ENCODE measurements around the gene IQGAP3. TPM values are rescaled to one million over a fixed set of nuclear protein-coding genes. Genes with fewer than 3 reads are reported as not detected.

Gene IQGAP3
- total RNA-seq, 6 donors from 2014 or later: under 0.01 to 16.0 (median 2.2) TPM

DNA sequence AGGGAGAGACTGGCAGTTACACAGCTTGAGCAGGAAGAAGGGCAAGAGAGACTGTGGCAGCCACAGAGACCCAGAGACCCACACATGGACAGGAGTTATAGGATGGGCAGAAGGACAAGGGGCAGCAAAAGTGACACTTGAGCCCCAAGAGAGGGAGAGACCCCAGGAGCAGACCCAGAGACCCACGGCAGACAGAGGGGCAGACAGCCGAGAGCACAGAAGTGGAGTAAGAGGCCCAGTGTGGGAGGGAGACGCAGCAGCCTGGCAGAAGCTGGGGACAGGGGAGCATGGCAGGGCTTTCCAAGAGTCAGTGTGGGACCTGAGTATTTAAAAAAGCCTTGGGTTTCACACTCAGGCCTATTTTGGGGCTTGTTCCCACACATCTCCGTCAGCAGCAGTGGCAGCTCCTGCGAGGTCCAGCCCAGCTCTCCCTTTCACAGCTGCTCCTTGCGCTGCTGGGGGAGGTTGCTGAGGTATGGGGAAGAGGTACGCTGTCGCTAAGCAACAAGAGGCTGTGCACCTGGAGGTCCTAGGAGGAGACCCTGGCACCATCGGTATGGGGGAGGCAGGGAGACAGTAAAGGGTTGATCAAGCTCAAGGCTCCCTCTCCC, 62.8 kb downstream of the IQGAP3 start:
- WGBS, 2 donors: 88 to 92% methylated on average over 9 of the region's 9 CpGs
- Histone ChIP-seq H3K4me3 (no peak overlapping the region), H3K9me3 (no peaks in the 10 kb centered on the region), H3K27me3 (no peaks in the 10 kb centered on the region), H3K36me3 (no peaks in the 10 kb centered on the region), H3K4me1 (peaks cover 49 to 65% (median 52%) of the 10 kb centered on the region in 4 donors), H3K27ac (peak overlapping the region; percentile 80 to 89 (median 82))
- no peak for TF ChIP-seq POLR2A (IDR thresholded peaks at IDR 0.05)
- TF ChIP-seq, protein P1, sequence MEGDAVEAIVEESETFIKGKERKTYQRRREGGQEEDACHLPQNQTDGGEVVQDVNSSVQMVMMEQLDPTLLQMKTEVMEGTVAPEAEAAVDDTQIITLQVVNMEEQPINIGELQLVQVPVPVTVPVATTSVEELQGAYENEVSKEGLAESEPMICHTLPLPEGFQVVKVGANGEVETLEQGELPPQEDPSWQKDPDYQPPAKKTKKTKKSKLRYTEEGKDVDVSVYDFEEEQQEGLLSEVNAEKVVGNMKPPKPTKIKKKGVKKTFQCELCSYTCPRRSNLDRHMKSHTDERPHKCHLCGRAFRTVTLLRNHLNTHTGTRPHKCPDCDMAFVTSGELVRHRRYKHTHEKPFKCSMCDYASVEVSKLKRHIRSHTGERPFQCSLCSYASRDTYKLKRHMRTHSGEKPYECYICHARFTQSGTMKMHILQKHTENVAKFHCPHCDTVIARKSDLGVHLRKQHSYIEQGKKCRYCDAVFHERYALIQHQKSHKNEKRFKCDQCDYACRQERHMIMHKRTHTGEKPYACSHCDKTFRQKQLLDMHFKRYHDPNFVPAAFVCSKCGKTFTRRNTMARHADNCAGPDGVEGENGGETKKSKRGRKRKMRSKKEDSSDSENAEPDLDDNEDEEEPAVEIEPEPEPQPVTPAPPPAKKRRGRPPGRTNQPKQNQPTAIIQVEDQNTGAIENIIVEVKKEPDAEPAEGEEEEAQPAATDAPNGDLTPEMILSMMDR (IDR thresholded peaks at IDR 0.05): no peak
- no peak for TF ChIP-seq POLR2AphosphoS5 (IDR thresholded peaks at IDR 0.05)
- no peak for TF ChIP-seq EP300 (IDR thresholded peaks at IDR 0.05)
- no peak for DNase-seq
- no peak for ATAC-seq (ENCODE audit: low FRiP score in 2 of 2)

DNA sequence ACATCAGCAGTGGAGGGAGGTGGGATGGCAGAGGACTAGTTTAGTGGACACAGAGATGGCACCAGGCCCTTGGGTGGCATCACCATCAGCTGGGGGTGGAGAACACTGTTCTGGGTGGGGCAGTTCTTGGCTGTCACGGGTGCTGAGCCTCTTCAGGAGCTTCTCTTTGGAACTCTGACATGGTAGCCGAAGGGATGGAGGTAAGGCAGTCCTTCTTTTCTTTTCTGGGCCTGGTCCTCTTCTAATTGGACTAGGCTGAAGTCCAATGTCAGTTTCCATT, 63.5 kb downstream of the IQGAP3 start:
- DNase-seq (no peak), ATAC-seq (ENCODE audit: low FRiP score in 2 of 2) (no peak)
- H3K9me3 ChIP-seq: no peaks in the 10 kb centered on the region
- H3K27me3 ChIP-seq: no peaks in the 10 kb centered on the region
- no peak overlapping the region for H3K4me3 ChIP-seq
- no peak for TF ChIP-seq EP300 (IDR thresholded peaks at IDR 0.05)
- TF ChIP-seq POLR2AphosphoS5 (IDR thresholded peaks at IDR 0.05): no peak
- no peak for TF ChIP-seq POLR2A (IDR thresholded peaks at IDR 0.05)
- TF ChIP-seq, protein P1 (IDR thresholded peaks at IDR 0.05): no peak
- 75 to 83% methylated on average over 2 of the region's 2 CpGs for WGBS, 2 donors
- peak overlapping the region; percentile 80 to 89 (median 82) for H3K27ac ChIP-seq
- peaks cover 55 to 71% (median 59%) of the 10 kb centered on the region in 4 donors for H3K4me1 ChIP-seq
- no peaks in the 10 kb centered on the region for H3K36me3 ChIP-seq

DNA sequence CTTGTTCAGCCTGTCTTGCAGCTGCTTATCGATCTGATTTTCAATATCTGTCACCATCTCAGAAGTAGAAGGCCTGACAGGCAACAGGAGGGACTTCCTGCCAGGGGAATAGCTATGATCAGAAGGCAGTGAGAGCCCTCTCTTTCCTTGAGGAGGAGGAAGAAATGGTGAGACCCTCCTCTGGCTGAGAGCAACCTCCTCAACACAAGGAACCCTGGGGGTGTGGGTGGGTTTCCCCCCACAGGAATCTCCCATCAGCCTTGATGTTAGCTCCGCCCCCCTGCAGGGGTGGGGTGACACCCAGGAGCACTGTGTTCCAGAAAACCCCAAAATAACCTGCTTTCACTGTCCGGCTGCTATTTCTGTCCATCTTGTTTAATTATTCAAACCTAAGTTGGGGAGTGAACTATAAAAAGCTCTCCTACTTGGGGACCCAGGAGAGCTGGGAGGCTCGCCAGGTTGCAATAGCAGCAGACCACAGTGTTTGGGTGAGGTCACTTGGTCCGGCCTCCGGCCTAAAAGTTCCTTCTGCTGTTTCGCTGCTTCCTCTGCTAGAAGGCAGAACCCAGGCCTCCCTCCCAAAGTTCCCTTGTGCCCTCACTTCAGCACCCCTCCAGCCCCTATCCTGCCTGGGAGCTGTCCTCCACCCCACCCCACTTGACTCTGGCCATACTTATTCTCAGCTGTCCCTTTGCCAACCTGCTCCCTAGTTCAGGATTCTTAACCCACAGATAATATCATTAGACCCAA, 64.0 kb downstream of the IQGAP3 start:
- H3K36me3 ChIP-seq: no peaks in the 10 kb centered on the region
- 27 to 33% methylated on average over 4 to 7 of the region's 7 CpGs for WGBS, 2 donors
- no peaks in the 10 kb centered on the region for H3K9me3 ChIP-seq
- TF ChIP-seq POLR2AphosphoS5 (IDR thresholded peaks at IDR 0.05) (peak in 1 of 2 donors; percentile 20), POLR2A (IDR thresholded peaks at IDR 0.05) (peak in 1 of 4 donors; percentile 50), EP300 (IDR thresholded peaks at IDR 0.05) (peak in 2 of 4 donors; percentile 9 to 71)
- TF ChIP-seq, protein P1 (IDR thresholded peaks at IDR 0.05): no peak
- peak; percentile 2 to 54 for ATAC-seq (ENCODE audit: low FRiP score in 2 of 2)
- peaks cover 60 to 76% (median 64%) of the 10 kb centered on the region in 4 donors for H3K4me1 ChIP-seq
- DNase-seq: peak in 1 of 2 donors; percentile 89
- no peak overlapping the region for H3K4me3 ChIP-seq
- H3K27ac ChIP-seq: peak overlapping the region; percentile 80 to 89 (median 82)
- H3K27me3 ChIP-seq: no peaks in the 10 kb centered on the region

DNA sequence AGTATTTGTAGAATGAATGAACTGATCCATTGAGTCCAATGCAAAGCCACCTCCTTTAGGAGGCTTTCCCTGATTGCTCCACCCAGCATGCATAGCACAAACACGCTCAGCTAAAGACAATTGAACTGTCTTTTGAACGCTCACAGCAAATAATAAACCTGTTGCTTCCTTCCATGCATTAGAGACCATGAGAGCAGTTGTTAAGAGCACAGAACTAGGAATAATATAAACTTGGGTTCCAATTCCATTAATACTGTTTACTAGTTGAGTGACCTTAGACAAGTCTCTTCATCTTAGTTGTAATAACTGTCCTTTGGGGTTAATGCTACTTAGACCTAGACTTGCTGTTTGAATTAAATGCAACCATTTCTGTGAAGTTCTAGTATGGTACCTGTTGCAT, 65.9 kb downstream of the IQGAP3 start:
- peaks cover 72 to 88% (median 78%) of the 10 kb centered on the region in 4 donors for H3K4me1 ChIP-seq
- no peaks in the 10 kb centered on the region for H3K36me3 ChIP-seq
- TF ChIP-seq, protein P1 (IDR thresholded peaks at IDR 0.05): no peak
- TF ChIP-seq EP300 (IDR thresholded peaks at IDR 0.05) (no peak), POLR2AphosphoS5 (IDR thresholded peaks at IDR 0.05) (no peak), POLR2A (IDR thresholded peaks at IDR 0.05) (no peak)
- no peak overlapping the region for H3K4me3 ChIP-seq
- peak overlapping the region in 1 of 4 donors; percentile 81 for H3K27ac ChIP-seq
- ATAC-seq (ENCODE audit: low FRiP score in 2 of 2) (no peak), DNase-seq (no peak)
- H3K9me3 ChIP-seq: no peaks in the 10 kb centered on the region
- 84 to 86% methylated on average over 2 of the region's 2 CpGs for WGBS, 2 donors
- H3K27me3 ChIP-seq: no peaks in the 10 kb centered on the region
